Neural cell (in vitro differentiated cells): ENCODE data around the gene STH. TPM values are rescaled to one million over a fixed set of nuclear protein-coding genes. Genes with fewer than 3 reads are reported as not detected.

Experiments used
- H2AFZ ChIP-seq: fragments of 200-600, 300-800 bp; sonication (generic), shearing (Covaris generic); 2 replicates; pipeline ENCODE4 v1.6.0; 2014; ENCODE audit warnings: low read depth, mild to moderate bottlenecking, antibody characterized with exemption, low read length, moderate library complexity
- H3F3A ChIP-seq: fragments of 200-600 bp; shearing (Covaris generic); 2 replicates; pipeline ENCODE4 v1.6.1; 2016; ENCODE audit warnings: mild to moderate bottlenecking, moderate library complexity, mixed read lengths, antibody characterized with exemption, low read length; ENCODE audit not compliant: insufficient read depth, poor library complexity, severe bottlenecking
- H3K27ac ChIP-seq: fragments of 200-600, 300-800 bp; sonication (generic), shearing (Covaris generic); 2 replicates; pipeline ENCODE4 v1.5.1; 2014; ENCODE audit warnings: mild to moderate bottlenecking, low read length, moderate library complexity
- H3K27me3 ChIP-seq: fragments of 300-800, 200-600 bp; sonication (generic), shearing (Covaris generic); 2 replicates; pipeline ENCODE4 v1.6.0; 2014; ENCODE audit warnings: mild to moderate bottlenecking, low read depth, low read length, moderate library complexity; ENCODE audit not compliant: insufficient read depth
- H3K36me3 ChIP-seq: fragments of 300-800, 200-600 bp; sonication (generic), shearing (Covaris generic); 2 replicates; pipeline ENCODE4 v1.5.1; 2014; ENCODE audit warnings: mild to moderate bottlenecking, antibody characterized with exemption, low read length, moderate library complexity; ENCODE audit not compliant: insufficient read depth
- H3K4me2 ChIP-seq: fragments of 300-800, 200-600 bp; sonication (generic), shearing (Covaris generic); 2 replicates; pipeline ENCODE4 v1.6.0; 2014; ENCODE audit warnings: mild to moderate bottlenecking, low read length
- H3K4me3 ChIP-seq: fragments of 300-800, 200-600 bp; sonication (generic), shearing (Covaris generic); 2 replicates; pipeline ENCODE4 v1.5.1; 2014; ENCODE audit warnings: mild to moderate bottlenecking, low read length, moderate library complexity
- H3K79me2 ChIP-seq: fragments of 200-600 bp; shearing (Covaris generic); replicated peaks from 2 replicates; pipeline ENCODE4 v1.6.0; 2014; ENCODE audit warnings: mild to moderate bottlenecking, low read length, moderate library complexity; ENCODE audit not compliant: insufficient read depth
- H3K9ac ChIP-seq: fragments of 300-800, 200-600 bp; sonication (generic), shearing (Covaris generic); 2 replicates; pipeline ENCODE4 v1.6.1; 2016; ENCODE audit warnings: mild to moderate bottlenecking, low read length, mixed read lengths
- H3K9me2 ChIP-seq: fragments of 200-600 bp; shearing (Covaris generic); 2 replicates; pipeline ENCODE4 v1.6.1; 2016; ENCODE audit warnings: mild to moderate bottlenecking, low read length, mixed read lengths; ENCODE audit not compliant: insufficient read depth
- H3K9me3 ChIP-seq: fragments of 200-600, 300-800 bp; sonication (generic), shearing (Covaris generic); 2 replicates; pipeline ENCODE4 v1.6.1; 2016; ENCODE audit warnings: mild to moderate bottlenecking, mixed run types, low read length, moderate library complexity, mixed read lengths
- H4K20me1 ChIP-seq: fragments of 200-600 bp; shearing (Covaris generic); 2 replicates; pipeline ENCODE4 v1.6.1; 2016; ENCODE audit warnings: mild to moderate bottlenecking, mixed run types; ENCODE audit not compliant: insufficient read depth
- EP300 ChIP-seq: fragments of 450-650 bp; conservative IDR thresholded peaks from 2 replicates; pipeline ENCODE4 v1.6.1; 2014; ENCODE audit warnings: antibody characterized with exemption, mild to moderate bottlenecking, moderate library complexity; ENCODE audit not compliant: poor library complexity, severe bottlenecking
- EZH2 ChIP-seq: fragments of 200-600, 300-800 bp; shearing (Covaris generic), sonication (generic); IDR thresholded peaks from 2 replicates; pipeline ENCODE4 v1.6.1; 2014; ENCODE audit warnings: antibody characterized with exemption, low read length, borderline replicate concordance, mild to moderate bottlenecking; ENCODE audit not compliant: insufficient read depth, poor library complexity, severe bottlenecking
- MXI1 ChIP-seq: fragments of 450-650 bp; conservative IDR thresholded peaks from 2 replicates; pipeline ENCODE4 v1.6.1; 2014; ENCODE audit warnings: antibody characterized with exemption, mild to moderate bottlenecking; ENCODE audit not compliant: poor library complexity, severe bottlenecking
- POLR2AphosphoS5 ChIP-seq: IDR thresholded peaks from 2 replicates; pipeline ENCODE4 v1.6.1; 2012
- RAD21 ChIP-seq: fragments of 450-650 bp; conservative IDR thresholded peaks from 2 replicates; pipeline ENCODE4 v1.6.1; 2014; ENCODE audit warnings: antibody characterized with exemption, mild to moderate bottlenecking, moderate library complexity
- SMC3 ChIP-seq: fragments of 450-650 bp; conservative IDR thresholded peaks from 2 replicates; pipeline ENCODE4 v1.6.1; 2014; ENCODE audit warnings: antibody characterized with exemption, mild to moderate bottlenecking, moderate library complexity; ENCODE audit not compliant: poor library complexity
- TAF1 ChIP-seq: IDR thresholded peaks from 2 replicates; pipeline ENCODE4 v1.6.1; 2012; ENCODE audit warnings: low read depth
- polyA plus RNA-seq: library from polyadenylated mRNA; depleted of rRNA; stranded (reverse); fragments of >200 nt; gene quantifications from 2 replicates; pipeline ENCODE4 v1.2.3, GENCODE V29; 2014
- TF ChIP-seq, protein P1 (sequence below): IDR thresholded peaks from 2 replicates; pipeline ENCODE4 v1.6.1; 2012; ENCODE audit warnings: borderline replicate concordance
- TF ChIP-seq, protein P2 (sequence below): fragments of 450-650 bp; IDR thresholded peaks from 2 replicates; pipeline ENCODE4 v1.5.1; 2014; ENCODE audit warnings: antibody characterized with exemption, mild to moderate bottlenecking, moderate library complexity; ENCODE audit not compliant: poor library complexity, severe bottlenecking

The STH gene
- polyA plus RNA-seq, 1 donor from 2014 or later: not detected

DNA sequence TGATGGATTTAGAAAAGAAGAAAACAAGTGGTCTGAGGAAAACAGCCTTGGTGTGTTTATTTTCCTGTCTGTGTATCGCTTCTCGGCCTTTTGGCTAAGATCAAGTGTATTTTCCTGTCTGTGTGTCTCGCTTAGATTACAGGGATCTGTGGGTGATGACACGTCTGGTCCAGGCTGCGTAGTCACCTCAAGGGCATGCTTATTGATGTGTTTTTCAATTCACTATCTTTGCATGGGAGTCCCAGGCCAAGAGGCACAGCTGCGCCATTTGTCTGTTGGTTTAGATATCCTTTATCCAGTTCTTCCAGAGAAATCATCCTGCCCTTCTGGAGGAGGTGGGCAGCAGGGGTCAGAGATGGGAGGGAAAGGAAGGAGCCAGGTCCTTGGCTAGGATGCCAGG lies 47.1 kb upstream of the STH start:
- Histone ChIP-seq H3F3A (no peaks in the 10 kb centered on the region), H3K9ac (no peak overlapping the region), H3K36me3 (no peaks in the 10 kb centered on the region), H3K9me2 (no peaks in the 10 kb centered on the region), H3K4me3 (no peak overlapping the region), H3K4me2 (no peak overlapping the region), H3K79me2 (no peaks in the 10 kb centered on the region), H3K27ac (no peak overlapping the region), H3K9me3 (no peaks in the 10 kb centered on the region), H2AFZ (no peak overlapping the region), H3K27me3 (no peaks in the 10 kb centered on the region), H4K20me1 (peaks cover 43% of the 10 kb centered on the region)
- TF ChIP-seq POLR2AphosphoS5 (no peak), SMC3 (no peak), MXI1 (no peak), EP300 (no peak), TAF1 (no peak), EZH2 (no peak), RAD21 (no peak)
- TF ChIP-seq, protein P1, sequence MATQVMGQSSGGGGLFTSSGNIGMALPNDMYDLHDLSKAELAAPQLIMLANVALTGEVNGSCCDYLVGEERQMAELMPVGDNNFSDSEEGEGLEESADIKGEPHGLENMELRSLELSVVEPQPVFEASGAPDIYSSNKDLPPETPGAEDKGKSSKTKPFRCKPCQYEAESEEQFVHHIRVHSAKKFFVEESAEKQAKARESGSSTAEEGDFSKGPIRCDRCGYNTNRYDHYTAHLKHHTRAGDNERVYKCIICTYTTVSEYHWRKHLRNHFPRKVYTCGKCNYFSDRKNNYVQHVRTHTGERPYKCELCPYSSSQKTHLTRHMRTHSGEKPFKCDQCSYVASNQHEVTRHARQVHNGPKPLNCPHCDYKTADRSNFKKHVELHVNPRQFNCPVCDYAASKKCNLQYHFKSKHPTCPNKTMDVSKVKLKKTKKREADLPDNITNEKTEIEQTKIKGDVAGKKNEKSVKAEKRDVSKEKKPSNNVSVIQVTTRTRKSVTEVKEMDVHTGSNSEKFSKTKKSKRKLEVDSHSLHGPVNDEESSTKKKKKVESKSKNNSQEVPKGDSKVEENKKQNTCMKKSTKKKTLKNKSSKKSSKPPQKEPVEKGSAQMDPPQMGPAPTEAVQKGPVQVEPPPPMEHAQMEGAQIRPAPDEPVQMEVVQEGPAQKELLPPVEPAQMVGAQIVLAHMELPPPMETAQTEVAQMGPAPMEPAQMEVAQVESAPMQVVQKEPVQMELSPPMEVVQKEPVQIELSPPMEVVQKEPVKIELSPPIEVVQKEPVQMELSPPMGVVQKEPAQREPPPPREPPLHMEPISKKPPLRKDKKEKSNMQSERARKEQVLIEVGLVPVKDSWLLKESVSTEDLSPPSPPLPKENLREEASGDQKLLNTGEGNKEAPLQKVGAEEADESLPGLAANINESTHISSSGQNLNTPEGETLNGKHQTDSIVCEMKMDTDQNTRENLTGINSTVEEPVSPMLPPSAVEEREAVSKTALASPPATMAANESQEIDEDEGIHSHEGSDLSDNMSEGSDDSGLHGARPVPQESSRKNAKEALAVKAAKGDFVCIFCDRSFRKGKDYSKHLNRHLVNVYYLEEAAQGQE: no peak
- TF ChIP-seq, protein P2, sequence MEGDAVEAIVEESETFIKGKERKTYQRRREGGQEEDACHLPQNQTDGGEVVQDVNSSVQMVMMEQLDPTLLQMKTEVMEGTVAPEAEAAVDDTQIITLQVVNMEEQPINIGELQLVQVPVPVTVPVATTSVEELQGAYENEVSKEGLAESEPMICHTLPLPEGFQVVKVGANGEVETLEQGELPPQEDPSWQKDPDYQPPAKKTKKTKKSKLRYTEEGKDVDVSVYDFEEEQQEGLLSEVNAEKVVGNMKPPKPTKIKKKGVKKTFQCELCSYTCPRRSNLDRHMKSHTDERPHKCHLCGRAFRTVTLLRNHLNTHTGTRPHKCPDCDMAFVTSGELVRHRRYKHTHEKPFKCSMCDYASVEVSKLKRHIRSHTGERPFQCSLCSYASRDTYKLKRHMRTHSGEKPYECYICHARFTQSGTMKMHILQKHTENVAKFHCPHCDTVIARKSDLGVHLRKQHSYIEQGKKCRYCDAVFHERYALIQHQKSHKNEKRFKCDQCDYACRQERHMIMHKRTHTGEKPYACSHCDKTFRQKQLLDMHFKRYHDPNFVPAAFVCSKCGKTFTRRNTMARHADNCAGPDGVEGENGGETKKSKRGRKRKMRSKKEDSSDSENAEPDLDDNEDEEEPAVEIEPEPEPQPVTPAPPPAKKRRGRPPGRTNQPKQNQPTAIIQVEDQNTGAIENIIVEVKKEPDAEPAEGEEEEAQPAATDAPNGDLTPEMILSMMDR: no peak

DNA sequence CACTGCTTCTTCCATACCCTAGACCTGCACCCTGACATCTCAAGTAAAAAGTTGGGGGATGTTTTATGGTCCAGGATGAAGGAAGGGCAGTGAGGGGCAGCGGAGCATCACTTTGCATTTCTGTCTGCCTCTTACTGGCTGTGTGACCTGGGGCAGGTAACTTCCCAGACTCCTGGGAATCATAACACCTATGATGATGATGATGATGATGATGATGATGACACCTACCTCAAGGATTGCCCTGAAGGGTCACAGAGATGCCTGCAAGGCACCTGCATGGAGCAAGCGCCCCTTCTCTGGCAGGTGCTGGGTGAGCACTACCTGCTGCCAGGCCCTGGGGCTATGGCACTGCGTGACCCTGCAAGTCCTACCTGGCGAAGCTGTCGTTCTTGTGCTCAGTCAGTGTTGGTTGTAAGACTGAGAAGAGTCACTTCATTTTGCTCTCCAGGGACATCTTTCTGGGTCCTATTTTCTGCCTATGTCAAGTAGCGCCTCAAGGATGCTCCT lies 46.2 kb upstream of the STH start:
- H3K27me3 ChIP-seq: no peaks in the 10 kb centered on the region
- H2AFZ ChIP-seq: no peak overlapping the region
- H3F3A ChIP-seq: no peaks in the 10 kb centered on the region
- H3K9me2 ChIP-seq: no peaks in the 10 kb centered on the region
- no peak for TF ChIP-seq MXI1
- no peak for TF ChIP-seq EP300
- no peak for TF ChIP-seq POLR2AphosphoS5
- TF ChIP-seq SMC3: no peak
- no peak for TF ChIP-seq EZH2
- TF ChIP-seq, protein P1: no peak
- H3K9me3 ChIP-seq: no peaks in the 10 kb centered on the region
- H3K4me2 ChIP-seq: no peak overlapping the region
- no peak overlapping the region for H3K9ac ChIP-seq
- peaks cover 45% of the 10 kb centered on the region for H4K20me1 ChIP-seq
- H3K27ac ChIP-seq: no peak overlapping the region
- H3K36me3 ChIP-seq: no peaks in the 10 kb centered on the region
- H3K79me2 ChIP-seq: no peaks in the 10 kb centered on the region
- H3K4me3 ChIP-seq: no peak overlapping the region
